ENCODE data around the gene AKT1. TPM values are rescaled to one million over a fixed set of nuclear protein-coding genes. Genes with fewer than 3 reads are reported as not detected.

Gene AKT1
- total and polyA plus RNA-seq, 2 of the 13 experiments (the other 11 are each of a cell fraction or from before 2014, with no cell fraction given): 96.2 to 116 TPM

DNA sequence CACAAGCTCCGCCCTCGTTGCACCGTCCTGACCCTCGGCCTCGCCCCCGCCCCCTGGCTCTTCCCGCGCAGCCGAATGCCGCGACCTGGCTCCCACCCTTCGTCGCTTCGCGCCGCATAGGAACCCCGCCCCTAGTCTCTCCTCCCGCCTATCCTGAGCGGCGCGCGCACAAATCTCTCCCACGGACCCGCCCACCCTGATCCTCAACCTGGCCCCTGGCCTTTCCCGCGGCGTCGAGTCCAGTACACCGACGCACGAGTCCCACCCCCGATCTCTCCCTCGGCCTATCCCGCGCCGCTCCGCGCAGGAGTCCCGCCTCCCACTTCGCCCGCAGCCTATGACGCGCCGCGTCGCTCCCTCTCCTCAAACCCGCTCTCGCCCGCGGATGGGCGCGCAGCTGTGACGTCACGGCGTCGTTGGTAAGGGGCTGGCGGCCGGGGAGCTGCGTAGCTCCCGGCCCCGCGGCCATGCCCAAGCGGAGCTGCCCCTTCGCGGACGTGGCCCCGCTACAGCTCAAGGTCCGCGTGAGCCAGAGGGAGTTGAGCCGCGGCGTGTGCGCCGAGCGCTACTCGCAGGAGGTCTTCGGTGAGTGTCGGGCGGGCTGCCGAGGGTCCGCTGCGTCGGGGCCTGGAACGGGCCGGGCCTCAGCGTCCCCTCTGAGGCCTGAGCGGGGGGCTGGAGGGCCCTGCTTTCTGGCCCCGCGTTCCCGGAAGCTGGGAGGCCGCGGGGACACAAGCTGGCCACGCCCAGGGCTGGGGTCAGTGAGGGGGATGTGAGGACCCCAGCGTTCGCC is 42.6 kb downstream of the AKT1 start, which contains the start of gene SIVA1 (continued):
- TF ChIP-seq ETS1 (CRISPR knock-in tag; IDR thresholded peaks at IDR 0.05) (peak; percentile 79; the same call in 1 of the 2 replicates), ZNF547 (CRISPR knock-in tag; IDR thresholded peaks at IDR 0.05) (peak; percentile 88), IRF9 (CRISPR knock-in tag; IDR thresholded peaks at IDR 0.05; ENCODE audit: borderline replicate concordance) (peak; percentile 85), ETV6 (CRISPR knock-in tag; conservative IDR thresholded peaks at IDR 0.05) (0 out of 2 replicates have a peak, but pooled peaks have one; percentile 72), MXD1 (CRISPR knock-in tag; IDR thresholded peaks at IDR 0.05) (peak; percentile 95), HMGA1 (CRISPR knock-in tag; conservative IDR thresholded peaks at IDR 0.05) (no peak), SP2 (CRISPR knock-in tag; IDR thresholded peaks at IDR 0.05) (peak; percentile 96), TARDBP (CRISPR knock-in tag; IDR thresholded peaks at IDR 0.05) (peak; percentile 45; the same call in 1 of the 2 replicates), ZBTB38 (CRISPR knock-in tag; IDR thresholded peaks at IDR 0.05) (no peak), ZNF781 (CRISPR knock-in tag; IDR thresholded peaks at IDR 0.05; ENCODE audit: borderline replicate concordance, not compliant biosample characterization) (peak; percentile 18)
- TF ChIP-seq, protein P1, sequence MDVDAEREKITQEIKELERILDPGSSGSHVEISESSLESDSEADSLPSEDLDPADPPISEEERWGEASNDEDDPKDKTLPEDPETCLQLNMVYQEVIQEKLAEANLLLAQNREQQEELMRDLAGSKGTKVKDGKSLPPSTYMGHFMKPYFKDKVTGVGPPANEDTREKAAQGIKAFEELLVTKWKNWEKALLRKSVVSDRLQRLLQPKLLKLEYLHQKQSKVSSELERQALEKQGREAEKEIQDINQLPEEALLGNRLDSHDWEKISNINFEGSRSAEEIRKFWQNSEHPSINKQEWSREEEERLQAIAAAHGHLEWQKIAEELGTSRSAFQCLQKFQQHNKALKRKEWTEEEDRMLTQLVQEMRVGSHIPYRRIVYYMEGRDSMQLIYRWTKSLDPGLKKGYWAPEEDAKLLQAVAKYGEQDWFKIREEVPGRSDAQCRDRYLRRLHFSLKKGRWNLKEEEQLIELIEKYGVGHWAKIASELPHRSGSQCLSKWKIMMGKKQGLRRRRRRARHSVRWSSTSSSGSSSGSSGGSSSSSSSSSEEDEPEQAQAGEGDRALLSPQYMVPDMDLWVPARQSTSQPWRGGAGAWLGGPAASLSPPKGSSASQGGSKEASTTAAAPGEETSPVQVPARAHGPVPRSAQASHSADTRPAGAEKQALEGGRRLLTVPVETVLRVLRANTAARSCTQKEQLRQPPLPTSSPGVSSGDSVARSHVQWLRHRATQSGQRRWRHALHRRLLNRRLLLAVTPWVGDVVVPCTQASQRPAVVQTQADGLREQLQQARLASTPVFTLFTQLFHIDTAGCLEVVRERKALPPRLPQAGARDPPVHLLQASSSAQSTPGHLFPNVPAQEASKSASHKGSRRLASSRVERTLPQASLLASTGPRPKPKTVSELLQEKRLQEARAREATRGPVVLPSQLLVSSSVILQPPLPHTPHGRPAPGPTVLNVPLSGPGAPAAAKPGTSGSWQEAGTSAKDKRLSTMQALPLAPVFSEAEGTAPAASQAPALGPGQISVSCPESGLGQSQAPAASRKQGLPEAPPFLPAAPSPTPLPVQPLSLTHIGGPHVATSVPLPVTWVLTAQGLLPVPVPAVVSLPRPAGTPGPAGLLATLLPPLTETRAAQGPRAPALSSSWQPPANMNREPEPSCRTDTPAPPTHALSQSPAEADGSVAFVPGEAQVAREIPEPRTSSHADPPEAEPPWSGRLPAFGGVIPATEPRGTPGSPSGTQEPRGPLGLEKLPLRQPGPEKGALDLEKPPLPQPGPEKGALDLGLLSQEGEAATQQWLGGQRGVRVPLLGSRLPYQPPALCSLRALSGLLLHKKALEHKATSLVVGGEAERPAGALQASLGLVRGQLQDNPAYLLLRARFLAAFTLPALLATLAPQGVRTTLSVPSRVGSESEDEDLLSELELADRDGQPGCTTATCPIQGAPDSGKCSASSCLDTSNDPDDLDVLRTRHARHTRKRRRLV (CRISPR knock-in tag; IDR thresholded peaks at IDR 0.05): peak; percentile 80; the same call in 1 of the 2 replicates
- TF ChIP-seq, protein P2, sequence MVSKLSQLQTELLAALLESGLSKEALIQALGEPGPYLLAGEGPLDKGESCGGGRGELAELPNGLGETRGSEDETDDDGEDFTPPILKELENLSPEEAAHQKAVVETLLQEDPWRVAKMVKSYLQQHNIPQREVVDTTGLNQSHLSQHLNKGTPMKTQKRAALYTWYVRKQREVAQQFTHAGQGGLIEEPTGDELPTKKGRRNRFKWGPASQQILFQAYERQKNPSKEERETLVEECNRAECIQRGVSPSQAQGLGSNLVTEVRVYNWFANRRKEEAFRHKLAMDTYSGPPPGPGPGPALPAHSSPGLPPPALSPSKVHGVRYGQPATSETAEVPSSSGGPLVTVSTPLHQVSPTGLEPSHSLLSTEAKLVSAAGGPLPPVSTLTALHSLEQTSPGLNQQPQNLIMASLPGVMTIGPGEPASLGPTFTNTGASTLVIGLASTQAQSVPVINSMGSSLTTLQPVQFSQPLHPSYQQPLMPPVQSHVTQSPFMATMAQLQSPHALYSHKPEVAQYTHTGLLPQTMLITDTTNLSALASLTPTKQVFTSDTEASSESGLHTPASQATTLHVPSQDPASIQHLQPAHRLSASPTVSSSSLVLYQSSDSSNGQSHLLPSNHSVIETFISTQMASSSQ (IDR thresholded peaks at IDR 0.05; ENCODE audit: low read depth): no peak
- TF ChIP-seq, protein P2 (CRISPR knock-in tag; IDR thresholded peaks at IDR 0.05; ENCODE audit: borderline replicate concordance): peak; percentile 66
